Upper lobe of right lung (tissue), 1 donor: ENCODE measurements around the gene F2RL2. TPM values are rescaled to one million over a fixed set of nuclear protein-coding genes. Genes with fewer than 3 reads are reported as not detected.

Source experiments
- ATAC-seq: fragments of 200-7000 bp; cut with Tn5 transposase; one replicate; pipeline ENCODE4 v1.9.1; 2020; ENCODE audit warnings: mild to moderate bottlenecking, moderate library complexity
- DNase-seq: peaks from one replicate; pipeline ENCODE4 v3.0.0-alpha.2; 2020
- H3K27ac ChIP-seq: fragments of 200-600 bp; one replicate; pipeline ENCODE4 v1.8.0; 2022
- H3K27me3 ChIP-seq: fragments of 200-600 bp; one replicate; pipeline ENCODE4 v1.8.0; 2022; ENCODE audit warnings: mild to moderate bottlenecking
- H3K36me3 ChIP-seq: fragments of 200-600 bp; one replicate; pipeline ENCODE4 v1.8.0; 2022
- H3K4me1 ChIP-seq: fragments of 200-600 bp; one replicate; pipeline ENCODE4 v1.8.0; 2022
- H3K4me3 ChIP-seq: fragments of 200-600 bp; one replicate; pipeline ENCODE4 v1.8.0; 2022; ENCODE audit warnings: mild to moderate bottlenecking
- H3K9me3 ChIP-seq: fragments of 200-600 bp; one replicate; pipeline ENCODE4 v1.8.0; 2022
- intact Hi-C: fragments of 100-400 bp; cut with DNase I; formaldehyde crosslinking; loops from one replicate; pipeline ENCODE4 v1.11.0; 2022
- total RNA-seq: library from RNA; stranded (reverse); fragmentation: NEBNext Ultra II Directional; extraction: Animal tissue kit (Norgen Biotek cat#: 25700); gene quantifications from one replicate; pipeline ENCODE4 v1.2.1, GENCODE V29; 2021
- TF ChIP-seq, protein P1 (sequence below): fragments of 200-600 bp; IDR thresholded peaks from one replicate; pipeline ENCODE4 v1.8.0; 2022; ENCODE audit warnings: antibody characterized with exemption
- donor health status: DM: no; HTN: yes; CAD: no; lungs with severe emphysema.

Gene F2RL2
- total RNA-seq, 1 donor from 2014 or later, result 1.2 TPM

DNA sequence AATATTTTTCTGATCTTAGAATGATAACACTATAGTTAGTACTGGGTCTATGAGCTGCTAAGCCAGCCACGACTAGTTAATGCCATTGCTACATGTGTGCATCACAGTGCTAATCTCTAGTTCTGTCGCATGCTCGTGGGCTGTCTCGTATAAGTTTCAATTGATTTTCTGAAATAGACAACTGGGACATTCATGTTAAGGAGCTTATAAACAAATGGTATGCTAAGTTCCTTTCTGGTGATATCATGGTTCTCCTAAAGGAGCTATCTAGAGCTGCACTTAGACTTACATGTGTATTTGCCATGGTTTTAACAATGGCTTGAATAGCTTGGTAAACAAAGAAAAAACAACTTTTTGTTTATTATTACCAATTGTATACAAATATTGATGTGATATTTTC is 46.2 kb downstream of the F2RL2 start:
- H3K36me3 ChIP-seq, result no peaks in the 10 kb centered on the region
- H3K27me3 ChIP-seq, result no peaks in the 10 kb centered on the region
- no peak overlapping the region for H3K4me3 ChIP-seq
- H3K4me1 ChIP-seq, result no peaks in the 10 kb centered on the region
- intact Hi-C loops, result no loop called here
- DNase-seq (no peak), ATAC-seq (no peak)
- TF ChIP-seq, protein P1, sequence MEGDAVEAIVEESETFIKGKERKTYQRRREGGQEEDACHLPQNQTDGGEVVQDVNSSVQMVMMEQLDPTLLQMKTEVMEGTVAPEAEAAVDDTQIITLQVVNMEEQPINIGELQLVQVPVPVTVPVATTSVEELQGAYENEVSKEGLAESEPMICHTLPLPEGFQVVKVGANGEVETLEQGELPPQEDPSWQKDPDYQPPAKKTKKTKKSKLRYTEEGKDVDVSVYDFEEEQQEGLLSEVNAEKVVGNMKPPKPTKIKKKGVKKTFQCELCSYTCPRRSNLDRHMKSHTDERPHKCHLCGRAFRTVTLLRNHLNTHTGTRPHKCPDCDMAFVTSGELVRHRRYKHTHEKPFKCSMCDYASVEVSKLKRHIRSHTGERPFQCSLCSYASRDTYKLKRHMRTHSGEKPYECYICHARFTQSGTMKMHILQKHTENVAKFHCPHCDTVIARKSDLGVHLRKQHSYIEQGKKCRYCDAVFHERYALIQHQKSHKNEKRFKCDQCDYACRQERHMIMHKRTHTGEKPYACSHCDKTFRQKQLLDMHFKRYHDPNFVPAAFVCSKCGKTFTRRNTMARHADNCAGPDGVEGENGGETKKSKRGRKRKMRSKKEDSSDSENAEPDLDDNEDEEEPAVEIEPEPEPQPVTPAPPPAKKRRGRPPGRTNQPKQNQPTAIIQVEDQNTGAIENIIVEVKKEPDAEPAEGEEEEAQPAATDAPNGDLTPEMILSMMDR, result no peak
- no peaks in the 10 kb centered on the region for H3K9me3 ChIP-seq
- H3K27ac ChIP-seq, result no peak overlapping the region

DNA sequence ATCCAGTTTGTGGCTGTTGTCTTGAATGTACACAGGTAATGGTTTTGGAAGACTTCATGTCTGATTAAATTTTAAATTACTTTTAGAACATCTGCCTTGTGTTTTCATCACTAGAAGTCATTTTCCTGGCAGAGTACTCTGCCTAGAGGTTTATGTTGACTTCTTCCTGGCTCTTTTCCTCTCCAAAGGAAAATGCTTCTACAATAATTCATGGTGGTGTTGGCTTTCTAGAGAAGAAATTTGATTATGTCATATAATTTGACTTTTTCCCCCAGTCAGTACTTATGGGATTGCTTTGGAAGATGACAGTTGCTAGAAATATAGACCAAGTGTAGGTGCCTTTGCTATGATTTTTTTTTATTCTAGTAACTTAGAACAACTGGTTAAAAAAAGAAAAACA is 46.8 kb downstream of the F2RL2 start:
- no peaks in the 10 kb centered on the region for H3K36me3 ChIP-seq
- DNase-seq (no peak), ATAC-seq (no peak)
- H3K27me3 ChIP-seq, result no peaks in the 10 kb centered on the region
- TF ChIP-seq, protein P1, result no peak
- intact Hi-C loops, result no loop called here
- H3K4me1 ChIP-seq, result peaks cover under 1% of the 10 kb centered on the region
- no peak overlapping the region for H3K27ac ChIP-seq
- H3K9me3 ChIP-seq, result no peaks in the 10 kb centered on the region
- no peak overlapping the region for H3K4me3 ChIP-seq

DNA sequence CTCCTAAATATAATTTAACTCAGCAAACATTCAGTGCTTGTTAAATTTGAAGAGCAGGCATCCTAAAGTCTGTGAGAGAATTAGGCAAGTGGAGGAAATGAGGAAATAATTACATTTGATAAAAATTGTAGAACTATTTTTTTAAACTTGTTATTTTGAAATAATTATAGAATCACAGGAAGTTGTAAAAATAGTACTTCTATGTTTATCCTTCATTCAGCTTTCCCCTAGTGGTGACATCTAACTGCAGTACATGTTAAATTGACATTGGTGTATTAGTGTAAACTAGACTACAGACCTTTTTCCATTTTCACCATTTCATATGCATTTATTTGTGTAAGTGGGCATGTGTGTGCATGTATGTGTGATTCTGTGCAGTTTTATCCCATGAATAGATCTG is 51.6 kb downstream of the F2RL2 start:
- no peak overlapping the region for H3K27ac ChIP-seq
- no peak for ATAC-seq
- no peak for DNase-seq
- H3K4me1 ChIP-seq, result peaks cover 3% of the 10 kb centered on the region
- TF ChIP-seq, protein P1, result no peak
- H3K4me3 ChIP-seq, result no peak overlapping the region
- intact Hi-C loops, result no loop called here
- no peaks in the 10 kb centered on the region for H3K36me3 ChIP-seq
- H3K27me3 ChIP-seq, result no peaks in the 10 kb centered on the region
- no peaks in the 10 kb centered on the region for H3K9me3 ChIP-seq

DNA sequence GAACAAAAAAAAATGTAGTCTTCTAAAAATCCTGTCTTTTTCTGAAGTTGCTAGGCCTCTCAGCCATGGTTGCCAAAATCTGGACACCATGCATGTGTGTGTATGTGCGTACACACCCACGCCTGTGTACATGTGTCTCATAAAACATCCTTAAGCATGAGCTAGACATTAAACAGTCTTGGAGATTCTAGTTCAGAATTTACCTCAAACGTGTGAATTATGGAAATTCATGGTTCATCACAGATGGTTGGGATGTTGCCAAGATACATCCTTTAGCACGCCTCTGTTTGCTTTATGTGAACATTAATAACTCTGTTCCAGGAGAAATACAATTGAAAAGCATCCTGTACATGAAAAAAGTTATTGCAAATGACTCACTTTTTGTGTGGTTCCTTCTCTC is 53.0 kb downstream of the F2RL2 start:
- no peak overlapping the region for H3K27ac ChIP-seq
- ATAC-seq (no peak), DNase-seq (no peak)
- intact Hi-C loops, result no loop called here
- no peak overlapping the region for H3K4me3 ChIP-seq
- TF ChIP-seq, protein P1, result no peak
- peaks cover 3% of the 10 kb centered on the region for H3K4me1 ChIP-seq
- no peaks in the 10 kb centered on the region for H3K27me3 ChIP-seq
- H3K36me3 ChIP-seq, result no peaks in the 10 kb centered on the region
- H3K9me3 ChIP-seq, result no peaks in the 10 kb centered on the region

Other genes with a start within 250 kb of the F2RL2 start
- 31.0 TPM for gene IQGAP2, start 220.1 kb downstream of the F2RL2 start, total RNA-seq
- gene F2R, start 92.7 kb upstream of the F2RL2 start, total RNA-seq, result 38.6 TPM
- 8.0 TPM for gene F2RL1, start 195.6 kb upstream of the F2RL2 start, total RNA-seq
- gene S100Z, start 226.6 kb upstream of the F2RL2 start, total RNA-seq, result 0.52 TPM